HG02840 (cell line): Measurements from ENCODE around the gene EDN1.

Source experiments
- ATAC-seq: cut with Tn5 transposase; IDR thresholded peaks from one replicate; pipeline ENCODE4 v1.9.1; 2021; ENCODE audit warnings: mild to moderate bottlenecking, moderate library complexity, moderate number of reproducible peaks; ENCODE audit not compliant: unreplicated experiment, low FRiP score

EDN1 gene

DNA sequence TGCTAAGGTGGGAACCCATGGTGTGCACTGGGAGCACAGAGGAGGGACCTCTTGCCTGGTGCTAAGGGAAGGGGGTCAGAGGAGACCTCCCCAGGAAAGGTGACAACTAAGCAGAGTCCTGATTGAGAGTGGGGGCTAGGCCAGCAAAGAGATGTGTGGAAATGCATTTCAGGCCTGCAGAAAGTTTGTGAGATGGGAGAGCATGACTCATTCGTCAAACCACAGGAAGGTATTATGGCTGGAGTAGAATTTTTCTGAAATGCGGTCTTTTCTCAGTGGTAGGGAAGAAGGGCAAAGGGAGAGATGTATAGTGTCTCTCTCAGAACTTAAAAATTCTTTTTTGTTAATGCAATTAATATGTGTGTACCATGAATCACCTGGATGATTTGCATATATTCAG is 23.6 kb upstream of the EDN1 start:
- ATAC-seq = no peak

DNA sequence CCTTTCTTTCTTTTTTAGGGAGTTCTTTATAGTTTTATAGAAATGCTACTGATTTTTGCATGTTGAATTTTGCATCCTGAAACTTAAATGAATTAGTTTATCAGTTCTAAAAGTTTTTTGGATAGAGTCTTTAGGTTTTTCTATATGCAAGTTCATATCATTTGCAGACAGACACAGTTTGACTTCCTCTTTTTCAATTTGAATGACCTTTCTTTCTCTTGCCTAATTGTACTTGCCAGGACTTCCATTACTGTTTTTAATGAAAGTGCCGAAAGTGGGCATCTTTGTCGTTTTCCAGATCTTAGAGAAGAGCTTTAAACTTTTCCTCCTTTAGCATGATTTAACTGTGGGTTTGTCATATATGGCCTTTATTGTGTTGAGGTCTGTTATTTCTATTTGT is 21.1 kb upstream of the EDN1 start:
- ATAC-seq = no peak

DNA sequence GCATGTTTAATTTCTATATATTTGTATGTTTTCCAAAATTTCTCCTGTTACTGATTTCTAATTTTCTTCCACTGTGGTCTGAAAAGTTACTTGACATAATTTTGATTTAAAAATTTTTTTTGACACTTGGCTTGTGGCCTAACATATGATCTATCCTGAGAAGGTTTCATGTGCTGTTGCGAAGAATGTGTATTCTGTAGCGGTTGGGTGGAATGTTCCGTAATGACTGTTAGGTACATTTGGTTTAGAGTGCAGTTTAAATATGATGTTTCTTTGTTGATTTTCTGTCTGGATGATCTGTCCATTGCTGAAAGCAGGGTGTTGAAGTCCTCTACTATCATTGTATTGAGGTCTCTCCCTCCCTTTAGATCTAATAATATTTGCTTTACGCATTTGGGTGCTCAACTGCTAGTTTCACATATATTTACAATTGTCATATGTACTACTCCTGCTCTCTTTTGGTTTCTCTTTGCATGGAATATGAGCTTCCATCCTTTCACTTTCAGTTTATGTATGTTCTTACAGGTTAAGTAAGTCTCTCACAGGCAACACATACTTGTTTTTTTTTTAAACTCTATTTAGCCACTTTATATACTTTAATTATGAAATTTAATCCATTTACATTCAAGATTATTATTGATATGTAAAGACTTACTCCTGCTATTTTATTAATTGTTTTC is 19.5 kb upstream of the EDN1 start:
- no peak for ATAC-seq

DNA sequence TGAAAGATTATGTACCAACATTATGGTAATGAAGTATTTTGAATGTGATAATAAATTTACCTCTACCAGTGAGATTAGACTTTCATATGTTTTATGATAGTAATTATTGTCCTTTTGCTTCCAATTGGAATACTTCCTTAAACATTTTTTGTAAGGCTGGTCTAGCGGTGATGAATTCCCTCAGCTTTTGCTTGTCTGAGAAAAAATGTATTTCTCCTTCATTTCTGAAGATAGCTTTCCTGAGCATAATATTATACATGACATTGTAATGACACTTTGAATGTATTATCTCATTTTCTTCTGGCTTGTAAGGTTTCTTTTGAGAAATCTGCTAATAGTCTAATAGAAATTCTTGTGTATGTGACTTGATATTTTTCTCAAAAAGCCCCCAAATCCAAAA is 18.6 kb upstream of the EDN1 start:
- ATAC-seq = no peak

DNA sequence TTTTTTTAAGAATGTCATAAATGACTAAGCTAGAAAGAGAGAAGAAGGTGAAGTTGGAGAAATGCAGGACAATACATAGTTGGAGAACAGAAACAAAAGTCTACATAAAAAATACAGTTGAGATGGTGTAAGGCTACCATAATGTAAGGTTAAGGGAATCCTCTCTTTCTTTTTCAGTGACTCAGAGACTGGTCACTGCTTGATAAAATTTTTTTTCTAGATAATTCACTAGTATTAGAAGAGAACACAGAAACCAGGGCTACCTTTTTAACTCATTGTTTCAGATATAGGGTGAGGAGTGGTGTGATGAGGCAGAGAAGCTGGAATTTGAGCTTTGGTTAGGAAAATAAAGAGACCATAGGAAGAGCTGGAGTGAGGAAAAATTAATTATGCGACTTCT is 18.2 kb upstream of the EDN1 start:
- ATAC-seq = no peak

DNA sequence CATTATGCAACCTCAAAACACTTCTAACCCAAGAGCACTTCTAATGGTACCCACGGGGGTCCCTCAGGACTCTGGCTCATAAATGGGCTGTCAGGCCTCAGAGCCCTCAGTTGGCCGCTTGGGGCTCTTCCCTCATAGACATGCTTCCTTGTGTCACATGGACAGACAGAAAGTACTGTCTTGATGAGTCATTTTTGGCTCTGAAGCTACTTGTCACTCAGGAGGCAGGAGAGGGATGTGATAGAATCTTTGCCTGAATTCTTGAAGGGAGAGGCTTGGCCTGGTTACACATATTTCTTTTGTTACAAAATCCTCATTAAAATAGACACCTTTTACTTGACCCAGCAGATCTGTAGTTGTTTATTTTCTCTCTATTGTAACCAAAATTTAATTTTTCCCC is 15.1 kb upstream of the EDN1 start:
- no peak for ATAC-seq

DNA sequence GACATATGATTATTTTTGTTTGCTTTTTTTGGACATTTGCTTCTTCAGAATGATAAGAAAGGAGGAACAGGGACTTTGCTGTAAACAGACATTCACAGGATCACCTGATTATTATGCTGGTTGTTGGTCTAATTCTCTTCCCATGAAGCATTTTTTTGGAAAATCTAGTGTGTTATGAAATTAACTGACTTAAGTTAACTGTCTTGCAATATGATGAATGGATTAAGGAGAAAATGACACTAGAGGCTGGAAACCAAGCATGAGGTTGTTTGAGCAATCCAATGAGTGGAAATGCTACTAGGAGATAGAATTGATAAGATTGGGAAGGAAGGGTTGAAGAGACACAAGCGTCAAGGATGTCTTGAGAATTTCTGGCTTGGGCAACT is 13.2 kb upstream of the EDN1 start:
- ATAC-seq = no peak

DNA sequence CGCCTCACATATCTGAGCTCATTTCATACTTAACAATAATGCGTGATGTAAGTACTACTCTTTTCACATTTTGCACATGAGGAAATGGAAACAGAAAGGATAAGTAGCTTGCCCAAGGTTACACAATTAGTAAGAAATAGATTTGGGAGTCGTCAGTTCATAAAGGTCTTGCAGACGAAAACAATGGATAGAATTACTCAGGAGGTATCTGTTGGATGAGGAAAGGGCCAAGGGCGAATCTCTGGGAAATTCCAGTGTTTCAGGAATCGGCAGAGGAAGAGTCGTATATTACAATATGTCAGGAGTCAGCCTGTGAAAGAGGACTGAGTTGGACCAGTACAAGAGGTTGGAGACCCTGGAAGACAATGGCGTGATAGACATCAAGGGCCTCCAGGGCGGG is 12.8 kb upstream of the EDN1 start:
- ATAC-seq = no peak

DNA sequence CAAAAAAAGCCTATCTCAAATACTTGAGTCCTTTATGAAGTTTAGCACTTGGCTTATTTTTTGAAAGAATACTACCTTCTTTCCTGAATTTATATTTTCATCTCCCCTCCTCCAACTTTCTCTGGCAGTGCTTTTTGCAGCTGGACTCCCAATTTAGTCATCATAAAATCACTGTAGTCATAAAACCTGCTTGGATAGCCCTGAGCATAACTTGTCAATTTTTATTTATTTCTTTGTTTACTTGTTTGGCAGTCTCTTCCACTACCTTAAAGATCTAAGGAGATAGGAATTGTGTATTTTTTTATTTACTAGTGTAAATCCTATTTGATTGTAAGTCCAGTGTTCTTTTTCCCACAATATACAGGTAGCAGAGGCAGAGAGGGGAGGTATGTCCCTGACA is 11.2 kb upstream of the EDN1 start:
- ATAC-seq = no peak

DNA sequence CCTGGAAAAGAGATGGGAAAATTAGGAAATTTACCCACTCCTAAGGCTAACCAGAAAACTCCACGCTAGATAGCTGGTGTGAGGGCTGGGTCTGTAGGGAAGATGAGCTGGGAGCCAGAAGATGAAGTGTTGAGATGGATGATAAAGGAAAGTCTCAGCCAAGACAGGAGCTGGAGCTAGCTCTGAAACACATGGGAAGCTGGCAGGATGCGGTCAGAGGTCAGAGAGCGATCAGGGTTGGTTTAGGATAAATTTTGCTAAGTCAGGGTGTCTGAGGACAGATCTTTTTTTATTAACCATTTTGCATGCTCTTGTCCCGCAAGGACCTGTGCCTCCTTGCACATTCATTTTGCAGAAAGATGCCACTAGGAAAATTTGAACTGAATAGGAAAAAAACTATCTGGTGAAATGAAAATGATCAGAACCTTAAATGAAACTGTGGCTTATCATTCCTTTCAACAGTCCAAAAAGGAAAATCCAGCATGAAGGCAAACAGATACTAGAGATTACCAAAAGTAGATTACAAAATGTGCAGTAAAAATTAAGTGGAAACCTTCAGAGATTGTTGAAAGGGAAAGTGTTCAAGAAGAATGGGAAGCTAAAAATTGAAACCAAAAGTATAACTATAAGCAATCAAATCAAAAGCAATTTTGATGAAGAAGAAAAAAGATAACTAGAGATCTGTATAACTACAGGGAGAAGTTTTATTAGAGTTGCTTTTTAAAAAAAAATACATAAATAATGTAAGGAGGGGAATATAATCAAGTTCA is 10.7 kb upstream of the EDN1 start:
- no peak for ATAC-seq

DNA sequence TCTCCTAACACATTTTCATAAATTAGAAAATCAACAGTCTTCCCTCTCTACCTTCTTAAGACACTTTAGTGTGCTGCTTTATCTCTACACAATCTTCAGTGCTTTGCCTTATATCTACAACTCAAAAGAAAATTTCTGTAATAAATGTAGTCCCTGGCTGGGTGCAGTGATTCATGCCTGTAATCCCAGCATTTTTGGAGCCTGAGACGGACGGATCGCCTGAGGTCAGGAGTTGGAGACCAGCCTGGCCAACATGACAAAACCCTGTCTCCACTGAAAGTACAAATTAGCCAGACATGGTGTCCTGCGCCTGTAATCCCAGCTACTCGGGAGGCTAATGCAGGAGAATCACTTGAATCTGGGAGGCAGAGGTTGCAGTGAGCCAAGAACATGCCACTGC is 9.7 kb upstream of the EDN1 start:
- no peak for ATAC-seq

DNA sequence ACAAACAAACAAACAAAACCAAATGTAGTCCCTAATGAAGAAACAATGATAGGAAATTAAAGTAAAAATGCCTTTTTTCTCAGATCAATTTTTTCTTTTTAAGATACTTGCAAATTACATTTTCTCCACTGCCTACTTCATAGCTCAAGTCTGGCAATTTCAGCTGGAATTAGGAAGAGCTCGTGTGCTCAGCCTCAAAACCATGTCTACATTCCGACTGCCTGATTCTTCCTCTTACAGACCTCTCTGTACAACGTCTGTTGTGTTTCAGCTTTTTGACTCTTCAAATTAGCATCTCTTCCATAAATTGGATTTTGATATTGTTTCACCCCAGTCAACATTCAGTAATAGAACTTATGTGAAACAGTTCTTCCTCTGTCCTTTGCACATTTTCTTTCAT is 9.3 kb upstream of the EDN1 start:
- no peak for ATAC-seq

DNA sequence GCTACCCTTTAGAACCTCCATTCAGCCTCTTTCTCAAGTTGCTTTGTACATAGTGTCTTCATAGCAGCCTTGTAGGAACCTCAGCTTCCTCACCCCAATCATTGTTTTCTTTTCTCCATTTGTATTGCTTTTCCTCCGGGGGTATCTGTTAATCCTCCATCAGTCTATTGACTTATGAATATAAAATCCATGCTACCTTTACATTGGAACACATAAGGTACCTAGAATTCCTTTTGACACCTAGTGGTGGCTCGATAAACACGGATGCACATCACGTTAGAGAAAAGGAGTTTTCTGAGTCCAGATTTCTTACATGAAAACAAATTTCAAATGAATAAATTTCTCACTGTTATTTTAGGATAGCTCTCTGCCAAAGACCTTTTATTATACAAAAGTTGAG is 6.3 kb upstream of the EDN1 start:
- no peak for ATAC-seq

DNA sequence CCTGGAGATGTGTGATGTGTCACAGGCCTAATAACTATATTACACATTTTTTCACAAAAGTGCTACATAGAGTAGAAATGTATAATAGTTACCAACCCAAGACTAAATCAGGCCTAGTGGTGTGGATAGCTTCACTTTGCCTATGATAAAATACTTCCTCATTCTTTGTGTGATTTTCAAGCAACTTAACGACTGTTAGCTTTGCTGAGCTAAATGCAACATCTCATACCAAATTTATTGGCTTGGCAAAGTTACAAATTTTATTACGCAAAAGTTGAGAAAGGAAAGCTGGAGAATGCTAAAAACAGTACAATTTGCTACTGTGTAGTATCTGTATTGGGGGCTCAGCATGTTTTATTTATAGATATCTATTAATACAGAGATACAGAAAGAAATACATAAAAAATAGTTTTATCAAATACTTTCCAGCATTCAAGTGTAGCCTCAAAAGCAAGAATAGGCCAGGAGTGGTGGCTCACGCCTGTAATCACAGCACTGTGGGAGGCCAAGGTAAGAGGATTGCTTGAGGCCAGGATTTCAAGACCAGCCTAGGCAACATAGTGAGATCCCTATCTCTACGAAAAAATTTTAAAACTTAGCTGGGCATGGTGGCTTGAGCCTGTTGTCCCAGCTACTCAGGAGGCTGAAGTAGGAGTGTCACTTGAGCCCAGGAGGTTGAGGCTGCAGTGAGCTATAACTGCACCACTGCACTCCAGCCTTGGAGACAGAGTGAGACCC is 3.6 kb upstream of the EDN1 start:
- no peak for ATAC-seq

DNA sequence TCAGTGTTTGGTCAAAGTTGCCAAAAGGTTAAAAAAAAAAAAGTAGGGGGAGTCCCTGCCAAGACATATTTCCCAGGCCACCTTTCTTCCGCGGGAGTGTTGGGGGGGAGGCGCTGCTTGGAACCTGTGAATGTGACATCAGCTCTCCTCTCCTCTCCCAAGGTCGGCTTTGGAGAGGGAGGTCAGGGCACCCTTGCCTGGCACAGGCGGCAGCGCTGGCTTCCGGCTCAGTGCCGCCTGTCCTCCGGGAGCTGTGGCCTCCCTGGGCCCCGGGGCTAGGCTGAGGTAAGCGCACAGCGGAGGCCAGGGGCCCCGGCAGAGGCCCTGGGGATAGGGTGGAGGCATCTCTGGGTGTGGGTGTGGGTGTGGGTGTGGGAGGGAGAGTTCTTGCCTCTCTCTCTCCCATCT is 1.9 kb upstream of the EDN1 start:
- no peak for ATAC-seq

DNA sequence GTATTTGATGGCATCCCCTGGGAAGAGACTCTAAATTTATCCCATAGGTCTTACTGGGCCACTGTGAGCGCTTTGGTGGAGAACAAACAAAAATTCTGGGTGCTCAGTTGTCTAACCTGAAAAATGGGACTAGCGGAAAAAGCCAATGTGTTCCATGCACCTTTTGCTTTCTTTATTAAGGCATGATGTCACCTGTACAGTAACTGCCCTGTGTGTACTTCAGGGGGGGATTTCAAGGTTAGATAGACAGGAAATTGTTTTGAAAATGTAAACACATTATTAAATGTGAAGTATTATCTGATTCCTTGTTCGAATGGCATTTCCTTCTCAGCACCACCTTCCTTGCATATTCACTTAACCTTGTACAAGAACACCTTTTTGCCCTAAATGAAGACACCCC is 1.2 kb upstream of the EDN1 start:
- no peak for ATAC-seq

DNA sequence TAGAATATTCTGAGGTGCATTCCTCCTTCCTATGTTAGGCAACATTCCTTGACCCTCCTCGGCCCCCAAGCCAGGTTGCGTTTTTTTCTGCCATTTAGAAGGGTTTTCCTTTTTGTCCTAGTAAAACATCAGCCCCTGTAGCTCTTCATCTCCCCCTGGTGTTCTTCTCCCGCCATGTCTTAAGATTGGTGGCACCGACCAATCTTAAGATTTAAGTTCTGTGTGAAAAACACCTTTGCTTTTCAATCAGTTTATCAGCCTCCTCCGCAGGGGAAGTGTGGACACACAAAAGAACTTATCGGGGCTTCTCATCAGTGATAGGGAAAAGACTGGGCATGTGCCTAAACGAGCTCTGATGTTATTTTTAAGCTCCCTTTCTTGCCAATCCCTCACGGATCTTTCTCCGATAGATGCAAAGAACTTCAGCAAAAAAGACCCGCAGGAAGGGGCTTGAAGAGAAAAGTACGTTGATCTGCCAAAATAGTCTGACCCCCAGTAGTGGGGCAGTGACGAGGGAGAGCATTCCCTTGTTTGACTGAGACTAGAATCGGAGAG is 719 bp upstream of the EDN1 start:
- ATAC-seq = no peak

DNA sequence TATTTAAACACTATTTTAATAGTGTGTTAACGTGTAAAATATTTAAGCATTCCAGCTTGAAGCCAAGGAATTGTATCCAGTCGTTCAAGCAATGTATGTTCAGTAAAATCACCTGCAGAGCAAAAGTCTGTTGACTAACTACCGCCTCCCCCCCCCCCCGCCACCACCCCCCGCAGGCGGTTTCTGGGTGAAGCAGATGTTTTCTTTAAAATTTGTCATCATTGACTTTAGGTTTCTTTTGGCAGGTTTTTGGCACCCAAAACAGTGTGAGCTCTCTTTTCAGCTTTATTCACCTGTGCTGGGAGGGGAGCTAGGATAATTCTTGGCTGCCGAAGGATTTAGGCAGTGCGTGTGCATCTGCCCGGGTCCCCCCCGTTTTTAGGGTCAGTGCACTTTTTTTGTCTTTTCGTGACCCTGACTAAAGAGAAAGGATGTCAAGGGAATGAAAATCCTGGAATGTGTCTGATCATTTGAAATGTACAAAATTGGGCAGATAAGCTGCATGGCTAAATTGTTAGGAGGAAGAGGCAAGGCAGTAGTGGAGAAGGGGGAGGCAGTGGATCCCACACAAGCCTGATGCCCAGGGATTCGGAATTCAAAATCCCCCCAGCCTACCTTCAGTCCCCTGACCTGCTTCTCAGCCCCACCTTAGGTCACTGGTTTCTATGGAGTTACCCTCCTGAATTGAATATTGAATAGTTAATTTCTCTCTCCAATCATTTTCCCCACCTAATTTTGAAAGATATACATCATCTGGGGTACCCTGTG is 1.1 kb downstream of the EDN1 start:
- ATAC-seq = no peak

DNA sequence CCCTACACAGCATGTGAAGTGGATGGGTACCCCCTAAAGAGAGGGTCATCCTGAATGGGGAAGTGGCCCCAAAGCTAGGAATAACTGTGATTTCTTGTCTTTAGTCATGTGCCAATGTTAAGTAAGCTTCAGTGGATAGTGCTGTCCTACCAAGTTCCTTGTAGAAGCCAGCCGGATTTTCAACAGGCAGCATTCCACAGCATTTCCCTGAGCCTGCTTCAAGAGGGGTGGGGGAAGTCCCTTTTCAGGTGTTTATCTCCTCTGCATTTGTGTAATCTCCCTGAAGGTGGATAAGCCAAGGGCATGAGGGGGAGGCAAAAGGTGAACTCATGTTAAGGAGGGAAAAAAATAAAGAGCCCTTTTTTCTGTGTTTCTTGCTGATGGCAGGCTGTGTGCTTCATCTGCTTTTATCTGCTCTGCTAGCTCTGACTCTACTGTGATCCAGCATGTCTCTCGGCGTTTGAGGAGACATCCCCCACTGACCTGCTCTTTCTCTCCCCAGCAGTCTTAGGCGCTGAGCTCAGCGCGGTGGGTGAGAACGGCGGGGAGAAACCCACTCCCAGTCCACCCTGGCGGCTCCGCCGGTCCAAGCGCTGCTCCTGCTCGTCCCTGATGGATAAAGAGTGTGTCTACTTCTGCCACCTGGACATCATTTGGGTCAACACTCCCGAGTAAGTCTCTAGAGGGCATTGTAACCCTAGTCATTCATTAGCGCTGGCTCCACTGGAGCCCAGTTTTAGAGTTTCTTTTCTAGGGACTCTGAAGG is 1.9 kb downstream of the EDN1 start:
- ATAC-seq = no peak
